Endothelial cell of umbilical vein (primary cell): ENCODE results near the gene GPR161. TPM values are rescaled to one million over a fixed set of nuclear protein-coding genes. Genes with fewer than 3 reads are reported as not detected.

Experiments
- BruUV-seq: library from RNA; stranded (reverse); fragments of 400-500 nt; replicated peaks from 2 replicates; lab custom pipeline; 2021; lab: Mats Ljungman, UMichigan
- CTCF ChIA-PET: fragments of 300-600, 350-600 bp; sonication (Branson Sonifier 250); formaldehyde crosslinking; loops from one replicate; lab custom pipeline; 2021; ENCODE audit warnings: antibody characterized with exemption, inconsistent platforms; lab: Charles Lee
- POLR2A ChIA-PET: fragments of 300-600, 350-600 bp; sonication (Branson Sonifier 250); formaldehyde crosslinking; loops from one replicate; lab custom pipeline; 2021; ENCODE audit warnings: antibody characterized with exemption, inconsistent platforms; lab: Charles Lee
- DNase-seq: peaks from one replicate; pipeline ENCODE4 v3.0.0-alpha.2; 2011; ENCODE audit warnings: low read depth, low spot score
- FAIRE-seq: peaks from 2 replicates; lab custom pipeline; 2011; peaks lifted over from hg19 to GRCh38; lab: Jason Lieb, UNC
- H2AFZ ChIP-seq: 2 replicates; pipeline ENCODE4 v1.6.0; 2012; ENCODE audit warnings: low read depth, low read length, control low read depth, inconsistent platforms
- H3K27ac ChIP-seq: 2 replicates; pipeline ENCODE4 v1.5.1; 2011; ENCODE audit warnings: low read depth, mild to moderate bottlenecking, control low read depth, low read length, moderate library complexity; ENCODE audit not compliant: insufficient read depth
- H3K27me3 ChIP-seq, 2 experiments: 2 replicates each; pipeline versions ENCODE4 v1.6.0 to v1.6.1; 2011; ENCODE audit warnings: low read length in 2 of 2, mixed read lengths in 1 of 2; ENCODE audit not compliant: control insufficient read depth in 2 of 2, insufficient read depth in 2 of 2
- H3K36me3 ChIP-seq, 2 experiments: 2 replicates in 1 of 2; 3 replicates in 1 of 2; pipeline ENCODE4 v1.5.1; 2011; ENCODE audit warnings: low read length in 2 of 2, mild to moderate bottlenecking in 1 of 2, moderate library complexity in 1 of 2; ENCODE audit not compliant: control insufficient read depth in 2 of 2, insufficient read depth in 2 of 2; ENCODE audit errors: extremely low read depth in 1 of 2
- H3K4me1 ChIP-seq: 3 replicates; pipeline ENCODE4 v1.5.1; 2011; ENCODE audit warnings: mild to moderate bottlenecking, low read length; ENCODE audit not compliant: control insufficient read depth, insufficient read depth; ENCODE audit errors: extremely low read depth
- H3K4me2 ChIP-seq: 2 replicates; pipeline ENCODE4 v1.6.1; 2011; ENCODE audit warnings: low read length, control low read depth, mixed read lengths; ENCODE audit not compliant: insufficient read depth
- H3K4me3 ChIP-seq, 3 experiments: fragments of 200-600 bp in 1 of 3; sonication (generic), shearing (Covaris generic) in 1 of 3; replicated peaks in 1 of 3; 2 replicates each; pipeline ENCODE4 v1.5.1; 2011 to 2016; ENCODE audit warnings: control low read depth in 3 of 3, low read length in 3 of 3, mild to moderate bottlenecking in 2 of 3, inconsistent platforms in 1 of 3, low read depth in 1 of 3, moderate library complexity in 1 of 3; ENCODE audit not compliant: insufficient read depth in 1 of 3
- H3K79me2 ChIP-seq: 2 replicates; pipeline ENCODE4 v1.6.0; 2012; ENCODE audit warnings: low read length, inconsistent platforms; ENCODE audit not compliant: control insufficient read depth, insufficient read depth
- H3K9ac ChIP-seq: replicated peaks from 2 replicates; pipeline ENCODE3; 2011; ENCODE audit warnings: low read length, control low read depth; ENCODE audit not compliant: insufficient read depth; ENCODE audit errors: extremely low read depth
- H3K9me1 ChIP-seq: replicated peaks from 3 replicates; pipeline ENCODE4 v1.6.0; 2011; ENCODE audit warnings: mild to moderate bottlenecking, low read length; ENCODE audit not compliant: control insufficient read depth, insufficient read depth; ENCODE audit errors: extremely low read depth
- H3K9me3 ChIP-seq: replicated peaks from 2 replicates; pipeline ENCODE4 v1.5.1; 2012; ENCODE audit warnings: low read length, inconsistent platforms; ENCODE audit not compliant: control insufficient read depth, insufficient read depth
- H4K20me1 ChIP-seq: replicated peaks from 2 replicates; pipeline ENCODE3; 2011; ENCODE audit warnings: mild to moderate bottlenecking, low read length; ENCODE audit not compliant: control insufficient read depth, insufficient read depth; ENCODE audit errors: extremely low read depth
- CTCF ChIP-seq, 2 donors: IDR thresholded peaks; 1 replicate in 1 of 2; 2 replicates in 1 of 2; pipeline ENCODE4 v1.5.1; 2011; ENCODE audit warnings: low read length in 2 of 2, mild to moderate bottlenecking in 2 of 2, moderate library complexity in 2 of 2, control low read depth in 1 of 2, inconsistent platforms in 1 of 2, low read depth in 1 of 2; ENCODE audit not compliant: insufficient read depth in 1 of 2; ENCODE audit errors: extremely low read depth in 1 of 2
- EZH2 ChIP-seq: IDR thresholded peaks from 2 replicates; pipeline ENCODE4 v1.6.1; 2012; ENCODE audit warnings: borderline replicate concordance, low read depth, mild to moderate bottlenecking, moderate library complexity, low read length, inconsistent platforms; ENCODE audit not compliant: severe bottlenecking
- FOS ChIP-seq: IDR thresholded peaks from 2 replicates; pipeline ENCODE4 v1.6.1; 2011; ENCODE audit warnings: mild to moderate bottlenecking, low read length, moderate library complexity, borderline replicate concordance; ENCODE audit not compliant: insufficient read depth
- GATA2 ChIP-seq: IDR thresholded peaks from 2 replicates; pipeline ENCODE4 v1.7.0; 2011; ENCODE audit warnings: low read depth, mild to moderate bottlenecking, moderate library complexity, mixed read lengths, low read length; ENCODE audit not compliant: insufficient read length, insufficient read depth
- JUN ChIP-seq: IDR thresholded peaks from 2 replicates; pipeline ENCODE4 v1.6.1; 2011; ENCODE audit warnings: borderline replicate concordance, low read depth; ENCODE audit not compliant: insufficient read length, insufficient read depth
- MAX ChIP-seq: IDR thresholded peaks from 2 replicates; pipeline ENCODE4 v1.6.1; 2011; ENCODE audit not compliant: insufficient read depth, insufficient read length
- MYC ChIP-seq: IDR thresholded peaks from one replicate; pipeline ENCODE4 v1.6.1; 2011; ENCODE audit warnings: mild to moderate bottlenecking, low read depth, low read length
- POLR2A ChIP-seq: IDR thresholded peaks from 2 replicates; pipeline ENCODE4 v1.6.1; 2012; ENCODE audit warnings: low read depth, mild to moderate bottlenecking, control low read depth, low read length
- POLR2AphosphoS5 ChIP-seq: IDR thresholded peaks from 2 replicates; pipeline ENCODE4 v1.6.1; 2012; ENCODE audit warnings: low read depth, mild to moderate bottlenecking, control low read depth, low read length, moderate library complexity; ENCODE audit not compliant: insufficient read depth
- dilution Hi-C: fragments of 300-500 bp; cut with MboI; formaldehyde crosslinking; loops from one replicate; pipeline ENCODE4 v1.15.0; 2019; ENCODE audit warnings: low sequenced_read_pairs; ENCODE audit not compliant: extremely low pct_ligation_motif_present
- intact Hi-C: fragments of 100-400 bp; cut with micrococcal nuclease; formaldehyde crosslinking; loops from one replicate; pipeline ENCODE4 v1.10.0; 2022
- polyA plus RNA-seq, 4 experiments: library from polyadenylated mRNA; depleted of rRNA in 3 of 4; stranded (reverse) in 3 of 4; unstranded in 1 of 4; fragments of >200 nt; gene quantifications; 2 replicates each; pipeline versions ENCODE4 v1.2.1 to v1.2.3, GENCODE V29; 2011 to 2012; ENCODE audit warnings: missing spikeins in 1 of 4
- total RNA-seq: library from RNA; stranded (reverse); gene quantifications from 2 replicates; pipeline ENCODE4 v1.2.3, GENCODE V29; 2021

GPR161 gene
- total and polyA plus RNA-seq, 2 donors (not counting 3 experiments of a cell fraction or from before 2014, with no cell fraction given), result 34.7 to 36.5 TPM

- H3K36me3 ChIP-seq, result peaks cover 0 to 13% of the 10 kb centered on the region in 2 experiments
- peak overlapping the region; percentile 23 for H3K27ac ChIP-seq
- FAIRE-seq, result peak; percentile 74
- no peak overlapping the region for H3K9ac ChIP-seq
- DNase-seq, result peak; percentile 35
- no peaks in the 10 kb centered on the region for H3K79me2 ChIP-seq
- TF ChIP-seq POLR2AphosphoS5, result no peak
- TF ChIP-seq JUN, result no peak
- no peak for TF ChIP-seq MAX
- TF ChIP-seq CTCF (IDR thresholded peaks at IDR 0.05; ENCODE audit: extremely low read depth in 1 of 2, insufficient read depth in 1 of 2, low read depth in 1 of 2, low read length in 2 of 2), result no peak
- TF ChIP-seq MYC, result no peak
- no peak for TF ChIP-seq EZH2
- no peak for TF ChIP-seq GATA2
- TF ChIP-seq FOS, result no peak
- no peak for TF ChIP-seq POLR2A
- no peaks in the 10 kb centered on the region for H3K27me3 ChIP-seq
- peaks cover 5% of the 10 kb centered on the region for H3K4me1 ChIP-seq
- dilution Hi-C loops (no loop called here), intact Hi-C loops (loop anchor here (1.0 to 5.0 kb wide), 7 partner anchors 56 to 481 kb away; partner anchors contain the start of genes DCAF6, GPR161 and MPZL1)
- POLR2A ChIA-PET, result interaction anchor here (1.1 kb wide), 1 partner anchor 146 kb away, joined by 4 read pairs; the partner anchor contains the start of gene DCAF6
- no peak overlapping the region for H3K4me2 ChIP-seq
- no peak overlapping the region for H2AFZ ChIP-seq
- H4K20me1 ChIP-seq, result no peaks in the 10 kb centered on the region
- H3K9me3 ChIP-seq, result no peaks in the 10 kb centered on the region
- CTCF ChIA-PET, result interaction anchor here (0.6 to 3.2 kb wide), 61 partner anchors 10 to 518 kb away, joined by 3 to 49 read pairs (median 6); partner anchors contain the start of genes DCAF6, GPR161, MPC2 and MPZL1
- no peaks in the 10 kb centered on the region for H3K9me1 ChIP-seq
- BruUV-seq, result no TSS peak
- H3K4me3 ChIP-seq, result no peak overlapping the region
These were observed 55.2 kb downstream of the GPR161 start for GRCh38 chr1:168081373-168082007.
